SK-N-SH treated with all-trans-retinoic acid at 6 μM for 48 hours (cell line): ENCODE measurements around the gene ZNF444.
"Not testable (repeated sequence)": the region's sequence is repeated elsewhere in the genome, so short reads cannot be mapped to it uniquely, and the experiment has no call there.

ENCODE experiments used
- ATAC-seq: fragments of 200-7000 bp; cut with Tn5 transposase; 3 replicates; pipeline ENCODE4 v1.9.1; 2020; ENCODE audit warnings: mild to moderate bottlenecking, moderate library complexity
- ARNTL ChIP-seq: fragments of 450-650 bp; formaldehyde crosslinking; IDR thresholded peaks from 2 replicates; pipeline ENCODE4 v1.5.0; 2020; ENCODE audit warnings: low read depth, mild to moderate bottlenecking, moderate library complexity, borderline replicate concordance
- BACH2 ChIP-seq: fragments of 250-450 bp; sonication (Bioruptor Pico); IDR thresholded peaks from 2 replicates; pipeline ENCODE4 v1.9.0; 2021; ENCODE audit warnings: mild to moderate bottlenecking, borderline replicate concordance
- CSDC2 ChIP-seq: fragments of 250-450 bp; sonication (Bioruptor Pico); IDR thresholded peaks from 2 replicates; pipeline ENCODE4 v1.5.0; 2020; ENCODE audit warnings: mild to moderate bottlenecking, moderate library complexity
- ESRRG ChIP-seq: fragments of 250-450 bp; sonication (Bioruptor Pico); IDR thresholded peaks from 2 replicates; pipeline ENCODE4 v1.6.1; 2021; ENCODE audit warnings: mild to moderate bottlenecking
- GLIS3 ChIP-seq: fragments of 250-450 bp; sonication (Bioruptor Pico); IDR thresholded peaks from 2 replicates; pipeline ENCODE4 v1.5.0; 2020; ENCODE audit warnings: mild to moderate bottlenecking, moderate library complexity
- ISL1 ChIP-seq: fragments of 250-450 bp; sonication (Bioruptor Pico); IDR thresholded peaks from 2 replicates; pipeline ENCODE4 v2.1.2; 2022; ENCODE audit warnings: mild to moderate bottlenecking, moderate library complexity
- OSR1 ChIP-seq: fragments of 250-450 bp; sonication (Bioruptor Pico); IDR thresholded peaks from 2 replicates; pipeline ENCODE4 v1.8.0; 2022; ENCODE audit warnings: moderate library complexity, mild to moderate bottlenecking, inconsistent platforms
- PPARA ChIP-seq: fragments of 250-450 bp; sonication (Bioruptor Pico); IDR thresholded peaks from 2 replicates; pipeline ENCODE4 v1.5.0; 2020; ENCODE audit warnings: mild to moderate bottlenecking, borderline replicate concordance
- RARB ChIP-seq: fragments of 250-450 bp; sonication (Bioruptor Pico); IDR thresholded peaks from 2 replicates; pipeline ENCODE4 v1.8.0; 2021; ENCODE audit warnings: mild to moderate bottlenecking, moderate library complexity
- SNAI2 ChIP-seq: fragments of 250-450 bp; sonication (Bioruptor Pico); IDR thresholded peaks from 2 replicates; pipeline ENCODE4 v1.5.0; 2020; ENCODE audit warnings: mild to moderate bottlenecking, moderate library complexity
- TCF4 ChIP-seq: fragments of 250-450 bp; sonication (Bioruptor Pico); IDR thresholded peaks from 2 replicates; pipeline ENCODE4 v1.8.0; 2021; ENCODE audit warnings: mild to moderate bottlenecking, moderate library complexity, borderline replicate concordance
- TOX ChIP-seq: fragments of 250-450 bp; sonication (Bioruptor Pico); IDR thresholded peaks from 2 replicates; pipeline ENCODE4 v1.8.0; 2021; ENCODE audit warnings: mild to moderate bottlenecking, moderate library complexity, borderline replicate concordance
- ZC3H10 ChIP-seq: fragments of 250-450 bp; sonication (Bioruptor Pico); IDR thresholded peaks from 2 replicates; pipeline ENCODE4 v1.5.1; 2021; ENCODE audit warnings: mild to moderate bottlenecking, moderate library complexity
- ZFP3 ChIP-seq: fragments of 250-450 bp; sonication (Bioruptor Pico); IDR thresholded peaks from 2 replicates; pipeline ENCODE4 v1.5.0; 2020; ENCODE audit warnings: mild to moderate bottlenecking, moderate library complexity
- ZFP30 ChIP-seq: fragments of 450-650 bp; formaldehyde crosslinking; IDR thresholded peaks from 2 replicates; pipeline ENCODE4 v1.5.0; 2022; ENCODE audit warnings: mild to moderate bottlenecking, moderate library complexity
- ZNF565 ChIP-seq: fragments of 450-650 bp; formaldehyde crosslinking; conservative IDR thresholded peaks from 2 replicates; pipeline ENCODE4 v1.5.0; 2020; ENCODE audit warnings: low read depth, mild to moderate bottlenecking, moderate library complexity
- ZNF8 ChIP-seq: fragments of 450-650 bp; formaldehyde crosslinking; IDR thresholded peaks from 2 replicates; pipeline ENCODE4 v1.5.0; 2020; ENCODE audit warnings: mild to moderate bottlenecking, moderate library complexity
- TF ChIP-seq, protein P1 (sequence below): fragments of 250-450 bp; sonication (Bioruptor Pico); IDR thresholded peaks from 2 replicates; pipeline ENCODE4 v1.5.1; 2021; ENCODE audit warnings: mild to moderate bottlenecking, moderate library complexity
- TF ChIP-seq, protein P2 (sequence below): fragments of 250-450 bp; sonication (Bioruptor Pico); IDR thresholded peaks from 2 replicates; pipeline ENCODE4 v1.5.0; 2020; ENCODE audit warnings: mild to moderate bottlenecking, moderate library complexity
- TF ChIP-seq, protein P3 (sequence below): fragments of 250-450 bp; sonication (Bioruptor Pico); IDR thresholded peaks from 2 replicates; pipeline ENCODE4 v1.5.1; 2020; ENCODE audit warnings: low read depth, mild to moderate bottlenecking, moderate library complexity
- TF ChIP-seq, protein P4 (sequence below): fragments of 250-450 bp; sonication (Bioruptor Pico); IDR thresholded peaks from 2 replicates; pipeline ENCODE4 v1.8.0; 2021; ENCODE audit warnings: low read depth, mild to moderate bottlenecking, moderate library complexity, borderline replicate concordance
- TF ChIP-seq, protein P5 (sequence below): fragments of 250-450 bp; sonication (Bioruptor Pico); IDR thresholded peaks from 2 replicates; pipeline ENCODE4 v1.8.0; 2020; ENCODE audit warnings: mild to moderate bottlenecking, moderate library complexity, borderline replicate concordance

The ZNF444 gene

DNA sequence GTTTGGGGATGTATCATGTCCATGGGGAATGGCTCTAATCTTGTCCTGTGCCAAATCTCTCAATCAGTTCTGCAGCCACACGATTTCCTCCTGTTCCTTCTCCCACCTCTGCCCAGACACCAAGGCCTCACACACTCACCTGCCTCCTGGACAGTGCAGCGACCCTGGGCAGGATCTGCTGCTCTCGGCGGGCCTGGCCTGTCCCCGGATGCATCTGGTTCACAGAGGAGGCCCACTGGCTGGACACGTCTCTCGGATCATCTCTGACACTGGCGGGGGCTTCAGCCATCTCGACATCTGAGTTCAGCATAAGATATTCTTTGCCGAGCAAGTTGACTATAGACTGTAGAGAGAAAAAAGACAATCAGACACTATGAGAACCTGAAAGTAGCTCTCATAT is 50.6 kb downstream of the ZNF444 start:
- no peak for ATAC-seq
- TF ChIP-seq, protein P1, sequence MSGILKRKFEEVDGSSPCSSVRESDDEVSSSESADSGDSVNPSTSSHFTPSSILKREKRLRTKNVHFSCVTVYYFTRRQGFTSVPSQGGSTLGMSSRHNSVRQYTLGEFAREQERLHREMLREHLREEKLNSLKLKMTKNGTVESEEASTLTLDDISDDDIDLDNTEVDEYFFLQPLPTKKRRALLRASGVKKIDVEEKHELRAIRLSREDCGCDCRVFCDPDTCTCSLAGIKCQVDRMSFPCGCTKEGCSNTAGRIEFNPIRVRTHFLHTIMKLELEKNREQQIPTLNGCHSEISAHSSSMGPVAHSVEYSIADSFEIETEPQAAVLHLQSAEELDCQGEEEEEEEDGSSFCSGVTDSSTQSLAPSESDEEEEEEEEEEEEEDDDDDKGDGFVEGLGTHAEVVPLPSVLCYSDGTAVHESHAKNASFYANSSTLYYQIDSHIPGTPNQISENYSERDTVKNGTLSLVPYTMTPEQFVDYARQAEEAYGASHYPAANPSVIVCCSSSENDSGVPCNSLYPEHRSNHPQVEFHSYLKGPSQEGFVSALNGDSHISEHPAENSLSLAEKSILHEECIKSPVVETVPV (CRISPR knock-in tag), result no peak
- TF ChIP-seq CSDC2 (CRISPR knock-in tag), result no peak
- TF ChIP-seq ZFP3, result no peak
- no peak for TF ChIP-seq RARB (CRISPR knock-in tag)
- TF ChIP-seq ESRRG, result no peak
- TF ChIP-seq ZC3H10 (CRISPR knock-in tag), result no peak
- TF ChIP-seq TCF4 (CRISPR knock-in tag), result no peak
- TF ChIP-seq, protein P2, sequence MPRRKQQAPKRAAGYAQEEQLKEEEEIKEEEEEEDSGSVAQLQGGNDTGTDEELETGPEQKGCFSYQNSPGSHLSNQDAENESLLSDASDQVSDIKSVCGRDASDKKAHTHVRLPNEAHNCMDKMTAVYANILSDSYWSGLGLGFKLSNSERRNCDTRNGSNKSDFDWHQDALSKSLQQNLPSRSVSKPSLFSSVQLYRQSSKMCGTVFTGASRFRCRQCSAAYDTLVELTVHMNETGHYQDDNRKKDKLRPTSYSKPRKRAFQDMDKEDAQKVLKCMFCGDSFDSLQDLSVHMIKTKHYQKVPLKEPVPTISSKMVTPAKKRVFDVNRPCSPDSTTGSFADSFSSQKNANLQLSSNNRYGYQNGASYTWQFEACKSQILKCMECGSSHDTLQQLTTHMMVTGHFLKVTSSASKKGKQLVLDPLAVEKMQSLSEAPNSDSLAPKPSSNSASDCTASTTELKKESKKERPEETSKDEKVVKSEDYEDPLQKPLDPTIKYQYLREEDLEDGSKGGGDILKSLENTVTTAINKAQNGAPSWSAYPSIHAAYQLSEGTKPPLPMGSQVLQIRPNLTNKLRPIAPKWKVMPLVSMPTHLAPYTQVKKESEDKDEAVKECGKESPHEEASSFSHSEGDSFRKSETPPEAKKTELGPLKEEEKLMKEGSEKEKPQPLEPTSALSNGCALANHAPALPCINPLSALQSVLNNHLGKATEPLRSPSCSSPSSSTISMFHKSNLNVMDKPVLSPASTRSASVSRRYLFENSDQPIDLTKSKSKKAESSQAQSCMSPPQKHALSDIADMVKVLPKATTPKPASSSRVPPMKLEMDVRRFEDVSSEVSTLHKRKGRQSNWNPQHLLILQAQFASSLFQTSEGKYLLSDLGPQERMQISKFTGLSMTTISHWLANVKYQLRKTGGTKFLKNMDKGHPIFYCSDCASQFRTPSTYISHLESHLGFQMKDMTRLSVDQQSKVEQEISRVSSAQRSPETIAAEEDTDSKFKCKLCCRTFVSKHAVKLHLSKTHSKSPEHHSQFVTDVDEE (CRISPR knock-in tag), result no peak
- TF ChIP-seq TOX (CRISPR knock-in tag), result no peak
- TF ChIP-seq ZNF565 (CRISPR knock-in tag), result no peak
- TF ChIP-seq ZNF8 (CRISPR knock-in tag), result no peak
- TF ChIP-seq ZFP30 (CRISPR knock-in tag), result no peak
- no peak for TF ChIP-seq GLIS3 (CRISPR knock-in tag)
- TF ChIP-seq, protein P3, sequence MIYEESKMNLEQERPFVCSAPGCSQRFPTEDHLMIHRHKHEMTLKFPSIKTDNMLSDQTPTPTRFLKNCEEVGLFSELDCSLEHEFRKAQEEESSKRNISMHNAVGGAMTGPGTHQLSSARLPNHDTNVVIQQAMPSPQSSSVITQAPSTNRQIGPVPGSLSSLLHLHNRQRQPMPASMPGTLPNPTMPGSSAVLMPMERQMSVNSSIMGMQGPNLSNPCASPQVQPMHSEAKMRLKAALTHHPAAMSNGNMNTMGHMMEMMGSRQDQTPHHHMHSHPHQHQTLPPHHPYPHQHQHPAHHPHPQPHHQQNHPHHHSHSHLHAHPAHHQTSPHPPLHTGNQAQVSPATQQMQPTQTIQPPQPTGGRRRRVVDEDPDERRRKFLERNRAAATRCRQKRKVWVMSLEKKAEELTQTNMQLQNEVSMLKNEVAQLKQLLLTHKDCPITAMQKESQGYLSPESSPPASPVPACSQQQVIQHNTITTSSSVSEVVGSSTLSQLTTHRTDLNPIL (CRISPR knock-in tag), result no peak
- TF ChIP-seq, protein P4, sequence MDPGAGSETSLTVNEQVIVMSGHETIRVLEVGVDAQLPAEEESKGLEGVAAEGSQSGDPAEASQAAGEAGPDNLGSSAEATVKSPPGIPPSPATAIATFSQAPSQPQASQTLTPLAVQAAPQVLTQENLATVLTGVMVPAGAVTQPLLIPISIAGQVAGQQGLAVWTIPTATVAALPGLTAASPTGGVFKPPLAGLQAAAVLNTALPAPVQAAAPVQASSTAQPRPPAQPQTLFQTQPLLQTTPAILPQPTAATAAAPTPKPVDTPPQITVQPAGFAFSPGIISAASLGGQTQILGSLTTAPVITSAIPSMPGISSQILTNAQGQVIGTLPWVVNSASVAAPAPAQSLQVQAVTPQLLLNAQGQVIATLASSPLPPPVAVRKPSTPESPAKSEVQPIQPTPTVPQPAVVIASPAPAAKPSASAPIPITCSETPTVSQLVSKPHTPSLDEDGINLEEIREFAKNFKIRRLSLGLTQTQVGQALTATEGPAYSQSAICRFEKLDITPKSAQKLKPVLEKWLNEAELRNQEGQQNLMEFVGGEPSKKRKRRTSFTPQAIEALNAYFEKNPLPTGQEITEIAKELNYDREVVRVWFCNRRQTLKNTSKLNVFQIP, result no peak
- no peak for TF ChIP-seq OSR1 (CRISPR knock-in tag)

DNA sequence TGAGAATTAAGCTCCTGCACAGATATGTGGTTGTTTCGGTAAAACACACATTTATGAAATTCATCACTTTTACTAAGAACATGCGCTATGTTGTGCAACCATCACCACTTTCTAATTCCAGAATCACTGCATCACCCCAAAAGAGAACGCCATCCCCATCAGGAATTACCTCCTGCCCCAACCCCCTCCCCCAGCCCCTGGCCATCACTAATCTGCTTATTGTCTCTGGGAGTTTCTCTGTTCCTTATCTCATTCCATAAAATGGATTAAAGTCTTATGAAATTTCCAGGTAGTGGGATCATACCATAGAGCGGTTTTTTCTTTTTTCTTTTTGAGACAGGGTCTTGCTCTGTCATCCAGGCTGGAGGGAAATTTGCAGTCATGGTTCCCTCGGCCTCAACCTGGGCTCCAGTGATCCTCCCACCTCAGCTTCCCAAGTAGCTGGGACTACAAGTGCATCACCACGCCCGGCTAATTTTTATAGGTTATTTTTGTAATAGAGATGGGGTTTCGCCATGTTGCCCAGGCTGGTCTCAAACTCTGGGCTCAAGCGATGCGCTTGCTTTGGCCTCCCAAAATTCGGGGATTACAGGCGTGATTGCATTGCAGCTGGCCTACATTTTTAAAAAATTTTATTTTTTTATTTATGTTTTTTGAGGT is 53.0 kb downstream of the ZNF444 start:
- TF ChIP-seq, protein P5, sequence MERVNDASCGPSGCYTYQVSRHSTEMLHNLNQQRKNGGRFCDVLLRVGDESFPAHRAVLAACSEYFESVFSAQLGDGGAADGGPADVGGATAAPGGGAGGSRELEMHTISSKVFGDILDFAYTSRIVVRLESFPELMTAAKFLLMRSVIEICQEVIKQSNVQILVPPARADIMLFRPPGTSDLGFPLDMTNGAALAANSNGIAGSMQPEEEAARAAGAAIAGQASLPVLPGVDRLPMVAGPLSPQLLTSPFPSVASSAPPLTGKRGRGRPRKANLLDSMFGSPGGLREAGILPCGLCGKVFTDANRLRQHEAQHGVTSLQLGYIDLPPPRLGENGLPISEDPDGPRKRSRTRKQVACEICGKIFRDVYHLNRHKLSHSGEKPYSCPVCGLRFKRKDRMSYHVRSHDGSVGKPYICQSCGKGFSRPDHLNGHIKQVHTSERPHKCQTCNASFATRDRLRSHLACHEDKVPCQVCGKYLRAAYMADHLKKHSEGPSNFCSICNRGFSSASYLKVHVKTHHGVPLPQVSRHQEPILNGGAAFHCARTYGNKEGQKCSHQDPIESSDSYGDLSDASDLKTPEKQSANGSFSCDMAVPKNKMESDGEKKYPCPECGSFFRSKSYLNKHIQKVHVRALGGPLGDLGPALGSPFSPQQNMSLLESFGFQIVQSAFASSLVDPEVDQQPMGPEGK (CRISPR knock-in tag), result no peak
- TF ChIP-seq ZFP30 (CRISPR knock-in tag) (no peak), ZNF565 (CRISPR knock-in tag) (no peak), ZC3H10 (CRISPR knock-in tag) (no peak), RARB (CRISPR knock-in tag) (no peak), ARNTL (no peak), ZNF8 (CRISPR knock-in tag) (no peak), ZFP3 (no peak), OSR1 (CRISPR knock-in tag) (no peak), GLIS3 (CRISPR knock-in tag) (no peak), CSDC2 (CRISPR knock-in tag) (no peak), BACH2 (CRISPR knock-in tag) (no peak), SNAI2 (CRISPR knock-in tag) (no peak), PPARA (CRISPR knock-in tag) (no peak), ISL1 (CRISPR knock-in tag) (no peak), TOX (CRISPR knock-in tag) (no peak), TCF4 (CRISPR knock-in tag) (no peak)
- TF ChIP-seq, protein P2 (CRISPR knock-in tag), result no peak
- TF ChIP-seq, protein P1 (CRISPR knock-in tag), result no peak
- TF ChIP-seq, protein P3 (CRISPR knock-in tag), result no peak
- no peak for ATAC-seq

DNA sequence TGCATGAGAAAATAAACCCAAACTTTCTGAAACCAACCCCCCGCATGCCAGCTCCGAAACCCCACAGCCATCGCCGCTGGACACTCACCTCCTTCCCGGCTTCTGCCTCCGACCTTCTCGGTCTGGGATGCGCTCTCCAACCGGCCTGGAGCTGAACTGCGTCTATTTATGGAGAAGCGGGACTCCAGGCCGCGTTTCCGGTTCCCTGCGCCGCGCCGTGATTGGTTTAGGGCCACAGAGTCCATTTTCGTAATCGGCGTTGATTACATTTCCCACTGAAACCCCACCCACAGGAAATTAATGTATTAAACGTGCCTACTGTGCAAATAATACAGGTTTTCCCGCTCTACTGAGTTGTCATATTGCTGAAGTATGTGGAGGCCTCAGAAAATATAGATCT is 56.6 kb downstream of the ZNF444 start, which contains the start of gene ZSCAN5B:
Gene ZSCAN5B (minus strand): TSS at position 138 of the 400 bp plus-strand sequence. CDS start 4,731 bp downstream, outside the sequence.
- ATAC-seq, result not testable (repeated sequence)
